ENCODE results near the gene NEGR1.
"Not testable (repeated sequence)": the region's sequence is repeated elsewhere in the genome, so short reads cannot be mapped to it uniquely, and the experiment has no call there.

Gene NEGR1

GRCh38 chr1:71944006-71944405 is 338.3 kb downstream of the NEGR1 start:
- no peak for DNase-seq (ENCODE audit: low read depth in 2 of 2)

- no peak for DNase-seq (ENCODE audit: low read depth in 2 of 2)
Observed at GRCh38 chr1:71940261-71940660, 342.1 kb downstream of the NEGR1 start.

- no peak for DNase-seq (ENCODE audit: low read depth in 2 of 2)
Observed at GRCh38 chr1:71930511-71930910, 351.8 kb downstream of the NEGR1 start.

GRCh38 chr1:71921935-71922559 is 360.3 kb downstream of the NEGR1 start:
- no peak for DNase-seq (ENCODE audit: low read depth in 2 of 2)

- DNase-seq (ENCODE audit: low read depth in 2 of 2) = no peak
Observed at GRCh38 chr1:71921204-71921603, 361.1 kb downstream of the NEGR1 start.

GRCh38 chr1:71920556-71920955 is 361.8 kb downstream of the NEGR1 start:
- no peak for DNase-seq (ENCODE audit: low read depth in 2 of 2)

- DNase-seq (ENCODE audit: low read depth in 2 of 2) = no peak
Observed at GRCh38 chr1:71919811-71920509, 362.4 kb downstream of the NEGR1 start.

GRCh38 chr1:71918630-71919029 is 363.7 kb downstream of the NEGR1 start:
- no peak for DNase-seq (ENCODE audit: low read depth in 2 of 2)

- no peak for DNase-seq (ENCODE audit: low read depth in 2 of 2)
Observed at GRCh38 chr1:71916894-71917293, 365.4 kb downstream of the NEGR1 start.

- DNase-seq (ENCODE audit: low read depth in 2 of 2) = no peak
Observed at GRCh38 chr1:71914626-71915025, 367.7 kb downstream of the NEGR1 start.

- DNase-seq (ENCODE audit: low read depth in 2 of 2) = no peak
Observed at GRCh38 chr1:71908871-71909390, 373.4 kb downstream of the NEGR1 start.

- DNase-seq (ENCODE audit: low read depth in 2 of 2) = no peak
Observed at GRCh38 chr1:71908303-71908702, 374.0 kb downstream of the NEGR1 start.

GRCh38 chr1:71899881-71900280 is 382.5 kb downstream of the NEGR1 start:
- DNase-seq (ENCODE audit: low read depth in 2 of 2) = no peak

- not testable (repeated sequence) for DNase-seq (ENCODE audit: low read depth in 2 of 2)
Observed at GRCh38 chr1:71888166-71888565, 394.2 kb downstream of the NEGR1 start.

- DNase-seq (ENCODE audit: low read depth in 2 of 2) = no peak
Observed at GRCh38 chr1:71885171-71885570, 397.2 kb downstream of the NEGR1 start.

GRCh38 chr1:71882637-71883036 is 399.7 kb downstream of the NEGR1 start:
- DNase-seq (ENCODE audit: low read depth in 2 of 2) = no peak

- DNase-seq (ENCODE audit: low read depth in 2 of 2) = no peak
Observed at GRCh38 chr1:71882226-71882625, 400.1 kb downstream of the NEGR1 start.

GRCh38 chr1:71881611-71882010 is 400.7 kb downstream of the NEGR1 start:
- no peak for DNase-seq (ENCODE audit: low read depth in 2 of 2)

- no peak for DNase-seq (ENCODE audit: low read depth in 2 of 2)
Observed at GRCh38 chr1:71869326-71869725, 413.0 kb downstream of the NEGR1 start.

GRCh38 chr1:71862756-71863155 is 419.6 kb downstream of the NEGR1 start:
- DNase-seq (ENCODE audit: low read depth in 2 of 2) = no peak

GRCh38 chr1:71861022-71861421 is 421.3 kb downstream of the NEGR1 start:
- no peak for DNase-seq (ENCODE audit: low read depth in 2 of 2)

- no peak for DNase-seq (ENCODE audit: low read depth in 2 of 2)
Observed at GRCh38 chr1:71859806-71860205, 422.5 kb downstream of the NEGR1 start.

- no peak for DNase-seq (ENCODE audit: low read depth in 2 of 2)
Observed at GRCh38 chr1:71857862-71858261, 424.5 kb downstream of the NEGR1 start.
